Measurements from ENCODE around the gene STRBP. TPM values are rescaled to one million over a fixed set of nuclear protein-coding genes. Genes with fewer than 3 reads are reported as not detected.

Gene STRBP
- total and polyA plus RNA-seq, 2 of the 4 experiments (the other 2 are of a cell fraction), result 2.1 to 2.5 TPM

DNA sequence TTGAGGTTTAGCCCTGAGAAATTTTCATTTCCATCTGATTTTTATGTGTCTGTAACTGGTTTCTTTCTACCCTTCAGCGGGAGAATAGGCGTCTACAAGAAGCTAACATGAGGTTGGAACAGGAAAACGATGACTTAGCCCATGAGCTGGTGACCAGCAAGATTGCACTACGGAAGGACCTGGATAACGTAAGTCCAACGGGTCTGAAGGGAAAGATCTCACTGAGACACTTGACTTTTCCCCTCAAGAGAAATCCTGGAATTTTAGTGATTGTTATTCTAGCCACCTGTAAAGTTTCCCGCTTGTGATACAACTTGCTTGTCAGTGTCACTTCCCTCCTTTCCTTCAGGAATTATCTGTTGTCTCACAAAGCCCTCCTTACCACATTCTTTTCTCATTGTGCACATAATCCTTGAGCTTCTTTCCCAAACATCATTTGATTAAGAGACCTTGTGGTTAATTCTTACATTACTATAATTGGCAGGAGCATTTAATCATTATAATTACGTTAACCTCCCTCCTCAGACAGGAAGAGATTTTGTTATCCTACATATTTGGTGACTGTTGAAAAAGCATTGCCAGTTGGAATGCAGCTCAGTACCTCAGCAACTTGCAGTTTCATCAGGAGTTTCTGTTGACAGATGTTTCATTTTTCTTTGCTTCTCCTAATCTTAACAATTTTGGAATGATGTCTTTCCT lies 178.0 kb downstream of the STRBP start:
- Histone ChIP-seq H4K8ac (ENCODE audit: low read depth in 2 of 2, low read length in 2 of 2) (peak overlapping the region in 1 of 2 experiments; percentile 53; a peak in 1 of 4 replicates), H2BK20ac (ENCODE audit: low read depth, low read length) (no peak overlapping the region), H3K9ac (ENCODE audit: low read depth, low read length) (no peak overlapping the region), H3K56ac (ENCODE audit: extremely low read depth, insufficient read depth, low read length) (no peak overlapping the region), H2BK120ac (ENCODE audit: low read depth, low read length) (no peak overlapping the region), H3K4me2 (ENCODE audit: low read depth, low read length) (no peak overlapping the region), H3K27me3 (ENCODE audit: control insufficient read depth, insufficient read depth, low read length) (no peaks in the 10 kb centered on the region), H3K18ac (ENCODE audit: low read depth, low read length) (no peak overlapping the region; the same call in 1 of the 2 replicates), H3K79me1 (ENCODE audit: low read depth in 1 of 2, low read length in 2 of 2) (peaks cover 0 to 10% of the 10 kb centered on the region in 2 experiments; a peak in 2 of 4 replicates), H2BK5ac (ENCODE audit: low read depth, low read length, poor library complexity, severe bottlenecking) (peak overlapping the region; percentile 29), H3K9me3 (ENCODE audit: control insufficient read depth, insufficient read depth, low read length) (no peaks in the 10 kb centered on the region), H2AK9ac (replicated peaks; ENCODE audit: low read depth, low read length, poor library complexity) (no peak overlapping the region), H3K9me1 (ENCODE audit: insufficient read depth, low read length) (peaks cover 11% of the 10 kb centered on the region), H2BK15ac (ENCODE audit: low read depth, low read length) (no peak overlapping the region), H3K4me3 (ENCODE audit: insufficient read depth, low read depth, low read length) (no peak overlapping the region), H3K36me3 (ENCODE audit: control insufficient read depth, insufficient read depth, low read length) (peaks cover 20% of the 10 kb centered on the region), H3K4me1 (ENCODE audit: control insufficient read depth, insufficient read depth, low read length) (peaks cover 8% of the 10 kb centered on the region), H3K14ac (replicated peaks; ENCODE audit: low read depth, low read length) (peak overlapping the region; percentile 54; the same call in 1 of the 2 replicates), H3K4ac (ENCODE audit: low read depth, low read length) (no peak overlapping the region), H4K91ac (ENCODE audit: insufficient read depth, low read depth, low read length) (peak overlapping the region; percentile 55; the same call in 1 of the 2 replicates), H2AK5ac (ENCODE audit: low read depth, low read length) (no peak overlapping the region), H4K20me1 (ENCODE audit: insufficient read depth, low read length) (no peaks in the 10 kb centered on the region), H3K23ac (ENCODE audit: low read depth, low read length) (peak overlapping the region; percentile 29; the same call in 1 of the 2 replicates), H4K5ac (ENCODE audit: low read depth, low read length) (no peak overlapping the region), H3K27ac (ENCODE audit: insufficient read depth, low read length) (peak overlapping the region; percentile 53; the same call in 1 of the 2 replicates), H2AFZ (replicated peaks; ENCODE audit: low read length, poor library complexity) (no peak overlapping the region)
- POLR2A ChIA-PET (ENCODE audit: unreplicated experiment), result no interaction called here
- no CpG with 5 or more reads among the region's 8 CpGs for WGBS, 2 experiments (ENCODE audit: extremely low coverage in 2 of 2, insufficient read length in 1 of 2)
- dilution Hi-C loops (cut with HindIII; ENCODE audit: low sequenced_read_pairs, unreplicated experiment), result no loop called here
- no TSS peak for BruUV-seq (replicated peaks)
- peak; percentile 38 for DNase-seq
- intact Hi-C loops (cut with micrococcal nuclease), result no loop called here
- CTCF ChIA-PET, result interaction anchor here (0.6 to 1.0 kb wide), 2 partner anchors 13 to 41 kb away, joined by 3 read pairs; no protein-coding TSS in a partner anchor
- TF ChIP-seq CEBPB (IDR thresholded peaks at IDR 0.05; ENCODE audit: low read depth, low read length), result no peak
- TF ChIP-seq CHD1 (IDR thresholded peaks at IDR 0.05; ENCODE audit: low read depth, low read length), result no peak
- TF ChIP-seq, protein P1, sequence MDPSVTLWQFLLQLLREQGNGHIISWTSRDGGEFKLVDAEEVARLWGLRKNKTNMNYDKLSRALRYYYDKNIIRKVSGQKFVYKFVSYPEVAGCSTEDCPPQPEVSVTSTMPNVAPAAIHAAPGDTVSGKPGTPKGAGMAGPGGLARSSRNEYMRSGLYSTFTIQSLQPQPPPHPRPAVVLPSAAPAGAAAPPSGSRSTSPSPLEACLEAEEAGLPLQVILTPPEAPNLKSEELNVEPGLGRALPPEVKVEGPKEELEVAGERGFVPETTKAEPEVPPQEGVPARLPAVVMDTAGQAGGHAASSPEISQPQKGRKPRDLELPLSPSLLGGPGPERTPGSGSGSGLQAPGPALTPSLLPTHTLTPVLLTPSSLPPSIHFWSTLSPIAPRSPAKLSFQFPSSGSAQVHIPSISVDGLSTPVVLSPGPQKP (IDR thresholded peaks at IDR 0.05; ENCODE audit: borderline replicate concordance, low read depth, low read length), result no peak
- TF ChIP-seq MAFK (IDR thresholded peaks at IDR 0.05; ENCODE audit: low read depth, low read length), result no peak
- no peak for TF ChIP-seq RAD21 (IDR thresholded peaks at IDR 0.05; ENCODE audit: low read length)
- TF ChIP-seq MAZ (IDR thresholded peaks at IDR 0.05; ENCODE audit: borderline replicate concordance, low read depth, low read length), result no peak
- TF ChIP-seq, protein P2, sequence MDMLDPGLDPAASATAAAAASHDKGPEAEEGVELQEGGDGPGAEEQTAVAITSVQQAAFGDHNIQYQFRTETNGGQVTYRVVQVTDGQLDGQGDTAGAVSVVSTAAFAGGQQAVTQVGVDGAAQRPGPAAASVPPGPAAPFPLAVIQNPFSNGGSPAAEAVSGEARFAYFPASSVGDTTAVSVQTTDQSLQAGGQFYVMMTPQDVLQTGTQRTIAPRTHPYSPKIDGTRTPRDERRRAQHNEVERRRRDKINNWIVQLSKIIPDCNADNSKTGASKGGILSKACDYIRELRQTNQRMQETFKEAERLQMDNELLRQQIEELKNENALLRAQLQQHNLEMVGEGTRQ (IDR thresholded peaks at IDR 0.05; ENCODE audit: low read depth, low read length), result no peak
- no peak for TF ChIP-seq RCOR1 (IDR thresholded peaks at IDR 0.05; ENCODE audit: insufficient replicate concordance, low read length)
- no peak for TF ChIP-seq MXI1 (IDR thresholded peaks at IDR 0.05; ENCODE audit: borderline replicate concordance, low read depth, low read length)
- TF ChIP-seq POLR2A (IDR thresholded peaks at IDR 0.05; ENCODE audit: low read depth, low read length), result no peak
- TF ChIP-seq, protein P3, sequence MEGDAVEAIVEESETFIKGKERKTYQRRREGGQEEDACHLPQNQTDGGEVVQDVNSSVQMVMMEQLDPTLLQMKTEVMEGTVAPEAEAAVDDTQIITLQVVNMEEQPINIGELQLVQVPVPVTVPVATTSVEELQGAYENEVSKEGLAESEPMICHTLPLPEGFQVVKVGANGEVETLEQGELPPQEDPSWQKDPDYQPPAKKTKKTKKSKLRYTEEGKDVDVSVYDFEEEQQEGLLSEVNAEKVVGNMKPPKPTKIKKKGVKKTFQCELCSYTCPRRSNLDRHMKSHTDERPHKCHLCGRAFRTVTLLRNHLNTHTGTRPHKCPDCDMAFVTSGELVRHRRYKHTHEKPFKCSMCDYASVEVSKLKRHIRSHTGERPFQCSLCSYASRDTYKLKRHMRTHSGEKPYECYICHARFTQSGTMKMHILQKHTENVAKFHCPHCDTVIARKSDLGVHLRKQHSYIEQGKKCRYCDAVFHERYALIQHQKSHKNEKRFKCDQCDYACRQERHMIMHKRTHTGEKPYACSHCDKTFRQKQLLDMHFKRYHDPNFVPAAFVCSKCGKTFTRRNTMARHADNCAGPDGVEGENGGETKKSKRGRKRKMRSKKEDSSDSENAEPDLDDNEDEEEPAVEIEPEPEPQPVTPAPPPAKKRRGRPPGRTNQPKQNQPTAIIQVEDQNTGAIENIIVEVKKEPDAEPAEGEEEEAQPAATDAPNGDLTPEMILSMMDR (conservative IDR thresholded peaks at IDR 0.05; ENCODE audit: low read depth, low read length), result no peak
- no peak for TF ChIP-seq BHLHE40 (IDR thresholded peaks at IDR 0.05; ENCODE audit: low read depth, low read length)
- TF ChIP-seq SMC3 (IDR thresholded peaks at IDR 0.05; ENCODE audit: low read depth, low read length), result no peak
- TF ChIP-seq FOS (IDR thresholded peaks at IDR 0.05; ENCODE audit: low read depth, low read length), result no peak
- TF ChIP-seq RFX5 (IDR thresholded peaks at IDR 0.05; ENCODE audit: low read depth, low read length), result no peak
- in situ Hi-C loops (cut with MboI; ENCODE audit: low sequenced_read_pairs), result no loop called here
- ATAC-seq (ENCODE audit: low read depth), result peak; percentile 76

Data from IMR-90 (cell line).